Muscle of leg (tissue), 11 donors: ENCODE results near the gene ZFAND3. TPM values are rescaled to one million over a fixed set of nuclear protein-coding genes. Genes with fewer than 3 reads are reported as not detected.

Experiments
- DNase-seq: peaks from one replicate; pipeline ENCODE4 v3.0.0; 2013
- H3K27ac ChIP-seq: one replicate; pipeline ENCODE4 v1.5.1; 2013; ENCODE audit warnings: mild to moderate bottlenecking, low read length, control low read depth
- H3K27me3 ChIP-seq: one replicate; pipeline ENCODE4 v1.6.1; 2013; ENCODE audit warnings: low read length; ENCODE audit not compliant: control insufficient read depth, insufficient read depth
- H3K36me3 ChIP-seq: one replicate; pipeline ENCODE4 v1.6.1; 2013; ENCODE audit warnings: low read length; ENCODE audit not compliant: control insufficient read depth, insufficient read depth
- H3K4me1 ChIP-seq: one replicate; pipeline ENCODE4 v1.6.1; 2013; ENCODE audit warnings: low read length; ENCODE audit not compliant: control insufficient read depth, insufficient read depth
- H3K4me3 ChIP-seq: one replicate; pipeline ENCODE4 v1.5.1; 2013; ENCODE audit warnings: low read length, control low read depth
- H3K9me3 ChIP-seq: replicated peaks from 2 replicates; pipeline ENCODE4 v1.6.1; 2013; ENCODE audit warnings: low read depth, low read length; ENCODE audit not compliant: control insufficient read depth
- WGBS: methylation state at CpG from one replicate; pipeline ENCODE4 v1.1.5; 2013; ENCODE audit warnings: missing lambda C conversion rate; ENCODE audit not compliant: insufficient coverage; 5-methylcytosine and 5-hydroxymethylcytosine counted together
- polyA plus RNA-seq, 8 donors: library from polyadenylated mRNA; unstranded; fragments of 120-200 nt; gene quantifications; one replicate each; pipeline versions ENCODE4 v1.2.1 to v1.2.3, GENCODE V29; 2013; ENCODE audit warnings: inconsistent platforms in 1 of 8, low replicate concordance in 1 of 8; ENCODE audit not compliant: insufficient read length in 8 of 8, insufficient read depth in 1 of 8
- total RNA-seq: library from RNA; stranded (reverse); fragments of 120-200 nt; gene quantifications from one replicate; pipeline ENCODE4 v1.2.4, GENCODE V29; 2013

The ZFAND3 gene
- total and polyA plus RNA-seq, 9 donors: 13.8 to 92.1 (median 83.8) TPM

GRCh38 chr6:38160831-38161230 lies 341.3 kb downstream of the ZFAND3 start:
- no peak overlapping the region for H3K4me3 ChIP-seq
- H3K36me3 ChIP-seq: peaks cover 9% of the 10 kb centered on the region
- no peaks in the 10 kb centered on the region for H3K9me3 ChIP-seq
- H3K4me1 ChIP-seq: no peaks in the 10 kb centered on the region
- no peaks in the 10 kb centered on the region for H3K27me3 ChIP-seq
- DNase-seq: no peak
- 96% methylated on average over 25 of the region's 25 CpGs for WGBS
- H3K27ac ChIP-seq: no peak overlapping the region

DNA sequence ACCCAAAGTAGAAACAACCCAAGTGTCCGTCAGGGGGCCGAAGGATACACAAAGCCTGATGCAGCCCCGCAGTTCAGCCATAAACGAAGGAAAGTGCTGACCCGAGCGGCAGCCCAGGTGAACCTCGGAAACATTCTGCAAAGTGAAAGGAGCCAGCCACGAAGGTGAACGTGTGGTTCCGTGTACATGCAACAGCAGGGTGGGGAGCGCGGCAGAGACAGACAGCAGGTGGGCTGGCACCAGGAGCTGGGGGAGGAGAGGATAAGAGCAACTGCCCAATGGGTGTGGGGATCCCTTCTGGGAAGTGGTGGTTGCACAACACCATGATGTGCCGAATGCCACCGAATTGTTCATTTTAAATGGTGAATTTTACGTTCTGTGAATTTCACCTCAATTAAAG lies 341.8 kb downstream of the ZFAND3 start:
- H3K9me3 ChIP-seq: no peaks in the 10 kb centered on the region
- no peak overlapping the region for H3K27ac ChIP-seq
- no peaks in the 10 kb centered on the region for H3K27me3 ChIP-seq
- H3K4me1 ChIP-seq: no peaks in the 10 kb centered on the region
- no peak for DNase-seq
- peaks cover 9% of the 10 kb centered on the region for H3K36me3 ChIP-seq
- 94% methylated on average over 12 of the region's 15 CpGs for WGBS
- no peak overlapping the region for H3K4me3 ChIP-seq

DNA sequence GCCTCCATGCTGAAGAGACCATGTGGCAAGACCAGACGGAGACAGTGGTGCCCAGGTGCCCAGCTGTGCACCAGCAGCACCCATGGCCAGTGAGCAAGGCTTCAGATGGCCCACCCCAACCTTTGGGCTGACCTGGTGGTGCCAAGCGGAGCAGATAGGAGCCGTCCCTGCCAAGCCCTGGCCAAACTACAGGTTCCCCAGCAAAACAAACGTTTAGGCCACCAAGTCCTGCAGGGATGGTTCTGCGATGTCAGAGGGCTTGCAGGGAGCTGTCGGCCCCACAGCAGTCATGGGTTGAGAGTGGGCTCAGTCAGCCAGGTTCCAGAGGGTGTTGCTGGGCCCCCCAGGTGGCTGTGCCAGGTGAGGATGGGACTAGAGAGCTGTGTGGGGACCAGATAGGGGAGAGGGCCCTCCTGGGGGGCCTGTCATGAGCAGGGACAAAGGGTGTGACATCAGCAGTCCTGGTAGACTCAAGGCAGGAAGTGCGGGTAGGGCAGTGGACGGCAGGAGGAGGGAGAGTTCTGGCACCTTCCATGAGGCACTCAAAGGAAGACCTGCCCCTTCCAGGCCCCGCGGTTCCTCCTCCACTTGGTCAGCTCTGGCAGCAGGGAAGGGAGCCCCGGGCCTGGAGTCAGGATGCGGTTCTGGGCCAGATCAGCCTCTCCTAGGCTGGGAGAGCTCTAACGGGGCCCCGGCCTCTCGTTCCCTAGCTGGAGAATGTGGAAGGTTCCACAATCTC lies 342.4 kb downstream of the ZFAND3 start:
- Histone ChIP-seq H3K27me3 (no peaks in the 10 kb centered on the region), H3K4me3 (no peak overlapping the region)
- DNase-seq: no peak

DNA sequence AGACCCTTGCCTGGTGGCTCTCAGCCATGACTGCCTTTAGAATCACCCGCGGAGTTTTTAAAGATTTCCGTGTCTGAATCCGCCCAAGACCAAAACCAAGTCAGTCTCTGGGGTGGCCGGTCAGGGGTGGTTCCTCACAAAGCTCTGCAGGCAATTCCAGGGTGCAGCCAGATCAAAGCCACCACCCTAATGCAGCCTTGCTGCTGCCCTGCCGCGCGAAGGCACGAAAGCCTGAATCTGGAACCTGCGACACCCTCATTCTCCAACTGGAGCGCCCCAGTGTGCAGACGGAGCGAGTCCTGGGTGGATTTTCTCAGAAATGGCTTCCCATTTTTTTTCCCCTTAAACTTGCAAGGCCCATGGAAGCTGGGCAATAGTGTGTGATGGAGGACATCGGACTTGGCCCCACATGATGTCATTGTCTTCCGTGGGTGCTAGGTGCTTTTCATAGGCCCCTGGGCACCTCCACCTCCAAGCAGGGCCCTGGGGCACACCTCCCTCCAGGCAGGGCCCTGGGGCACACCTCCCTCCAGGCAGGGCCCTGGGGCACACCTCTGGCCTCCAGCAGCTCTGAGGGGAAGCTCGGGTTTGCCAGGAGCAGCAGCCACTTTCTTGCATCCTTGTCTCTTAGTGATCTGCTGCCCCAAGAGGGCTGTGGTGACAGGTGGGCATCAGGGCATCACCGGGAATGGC lies 343.1 kb downstream of the ZFAND3 start:
- 93% methylated on average over 13 of the region's 17 CpGs for WGBS
- peaks cover 9% of the 10 kb centered on the region for H3K36me3 ChIP-seq
- H3K9me3 ChIP-seq: no peaks in the 10 kb centered on the region
- peaks cover 2% of the 10 kb centered on the region for H3K4me1 ChIP-seq
- DNase-seq: no peak
- H3K27ac ChIP-seq: no peak overlapping the region
- no peak overlapping the region for H3K4me3 ChIP-seq
- H3K27me3 ChIP-seq: no peaks in the 10 kb centered on the region

More for the DNA sequence above, 342.4 kb downstream of the ZFAND3 start:
- Histone ChIP-seq H3K36me3 (peaks cover 9% of the 10 kb centered on the region), H3K27ac (no peak overlapping the region), H3K9me3 (no peaks in the 10 kb centered on the region), H3K4me1 (no peaks in the 10 kb centered on the region)
- WGBS: 83% methylated on average over 14 of the region's 15 CpGs

DNA sequence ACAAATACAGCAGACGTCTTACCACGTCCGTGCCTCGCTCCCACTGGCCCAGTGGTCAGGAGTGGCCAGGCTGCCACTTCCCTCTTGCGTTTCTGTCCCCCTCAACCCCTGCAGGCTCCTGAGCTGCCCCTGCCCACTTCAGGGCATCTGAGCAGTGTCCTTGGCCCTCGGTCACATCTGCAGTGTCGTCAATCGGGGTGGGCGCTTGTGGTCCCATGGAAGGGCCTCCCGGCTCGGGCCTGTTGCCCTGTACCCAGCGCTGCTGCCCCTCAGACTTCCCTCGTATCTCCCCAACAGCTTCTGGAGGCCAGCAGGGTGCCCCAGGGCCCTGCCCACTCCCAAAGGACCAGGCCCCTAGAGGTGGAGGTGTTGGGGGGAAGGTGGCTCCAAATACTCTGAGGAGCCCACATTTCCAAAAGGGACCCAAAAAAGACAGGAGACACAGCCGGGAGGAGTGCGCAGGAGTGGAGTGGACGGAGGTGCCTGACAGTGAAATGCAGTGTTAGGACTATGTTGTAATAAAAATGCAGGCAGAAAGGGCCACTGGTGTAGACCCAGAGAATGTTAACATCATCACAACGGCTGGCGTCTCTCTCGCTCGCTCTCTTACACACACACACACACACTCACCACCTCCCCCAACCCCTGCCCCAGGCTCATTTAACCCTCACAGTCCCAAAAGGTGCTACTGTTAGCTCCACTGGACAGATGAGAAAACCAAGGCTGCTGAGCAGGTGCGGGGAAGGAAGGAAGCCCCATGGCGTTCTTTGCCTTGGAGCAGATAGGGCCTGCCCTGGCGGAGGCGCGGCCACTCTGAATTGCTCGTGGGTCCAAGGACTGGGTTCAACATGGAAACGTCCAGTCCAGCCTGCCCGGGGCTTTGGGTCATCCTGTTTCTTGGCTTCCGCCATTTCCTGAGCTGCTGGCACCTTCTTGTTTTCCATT lies 343.9 kb downstream of the ZFAND3 start:
- Histone ChIP-seq H3K4me1 (peaks cover 11% of the 10 kb centered on the region), H3K4me3 (no peak overlapping the region), H3K36me3 (peaks cover 9% of the 10 kb centered on the region), H3K27ac (no peak overlapping the region), H3K27me3 (no peaks in the 10 kb centered on the region), H3K9me3 (no peaks in the 10 kb centered on the region)
- no peak for DNase-seq
- 74% methylated on average over 21 of the region's 29 CpGs for WGBS

DNA sequence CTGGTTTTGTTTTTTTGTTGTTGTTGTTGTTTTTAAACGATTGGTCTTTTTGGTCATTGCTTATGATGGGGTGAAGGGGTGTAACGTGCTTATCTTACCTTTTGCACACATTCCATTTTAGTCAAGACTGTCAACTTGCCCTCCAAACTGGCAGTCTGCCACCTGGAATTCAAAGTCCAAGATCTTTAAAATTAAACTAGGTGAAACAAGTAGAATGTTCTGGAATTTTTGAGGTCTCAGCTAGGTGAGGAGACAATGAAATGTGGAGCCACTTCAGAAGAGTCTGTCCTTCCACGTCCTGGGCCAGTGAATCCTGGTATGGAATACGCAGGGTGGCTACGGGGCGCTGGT lies 344.6 kb downstream of the ZFAND3 start:
- peaks cover 8% of the 10 kb centered on the region for H3K36me3 ChIP-seq
- DNase-seq: no peak
- no peaks in the 10 kb centered on the region for H3K27me3 ChIP-seq
- no peaks in the 10 kb centered on the region for H3K9me3 ChIP-seq
- 96% methylated on average over 4 of the region's 6 CpGs for WGBS
- H3K27ac ChIP-seq: no peak overlapping the region
- no peak overlapping the region for H3K4me3 ChIP-seq
- peaks cover 17% of the 10 kb centered on the region for H3K4me1 ChIP-seq

DNA sequence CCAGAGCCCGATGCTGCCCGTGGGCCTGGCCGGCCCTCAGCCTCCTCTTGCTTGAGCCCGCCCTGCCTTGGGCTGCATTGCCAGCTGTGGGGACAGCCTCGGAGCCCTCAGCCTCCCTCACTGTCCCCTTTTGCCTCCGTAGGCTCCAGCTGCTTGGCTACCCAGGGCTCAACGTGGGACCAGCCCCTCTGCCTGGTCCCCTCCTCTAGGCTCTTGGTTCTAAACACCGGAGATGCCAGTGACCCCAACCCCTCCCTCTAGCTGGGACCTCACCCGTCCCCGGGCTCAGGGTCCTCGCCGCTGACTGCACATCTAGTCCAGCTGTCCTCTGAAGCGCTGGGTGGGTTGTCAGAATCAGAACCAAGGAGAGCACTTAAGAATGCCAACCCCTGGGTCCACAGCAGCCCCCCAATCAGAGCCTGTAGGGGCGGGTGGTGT lies 345.2 kb downstream of the ZFAND3 start:
- DNase-seq: no peak
- H3K27ac ChIP-seq: no peak overlapping the region
- H3K27me3 ChIP-seq: no peaks in the 10 kb centered on the region
- no peak overlapping the region for H3K4me3 ChIP-seq
- H3K9me3 ChIP-seq: no peaks in the 10 kb centered on the region
- peaks cover 20% of the 10 kb centered on the region for H3K4me1 ChIP-seq
- 87% methylated on average over 7 of the region's 14 CpGs for WGBS
- H3K36me3 ChIP-seq: peaks cover 5% of the 10 kb centered on the region

DNA sequence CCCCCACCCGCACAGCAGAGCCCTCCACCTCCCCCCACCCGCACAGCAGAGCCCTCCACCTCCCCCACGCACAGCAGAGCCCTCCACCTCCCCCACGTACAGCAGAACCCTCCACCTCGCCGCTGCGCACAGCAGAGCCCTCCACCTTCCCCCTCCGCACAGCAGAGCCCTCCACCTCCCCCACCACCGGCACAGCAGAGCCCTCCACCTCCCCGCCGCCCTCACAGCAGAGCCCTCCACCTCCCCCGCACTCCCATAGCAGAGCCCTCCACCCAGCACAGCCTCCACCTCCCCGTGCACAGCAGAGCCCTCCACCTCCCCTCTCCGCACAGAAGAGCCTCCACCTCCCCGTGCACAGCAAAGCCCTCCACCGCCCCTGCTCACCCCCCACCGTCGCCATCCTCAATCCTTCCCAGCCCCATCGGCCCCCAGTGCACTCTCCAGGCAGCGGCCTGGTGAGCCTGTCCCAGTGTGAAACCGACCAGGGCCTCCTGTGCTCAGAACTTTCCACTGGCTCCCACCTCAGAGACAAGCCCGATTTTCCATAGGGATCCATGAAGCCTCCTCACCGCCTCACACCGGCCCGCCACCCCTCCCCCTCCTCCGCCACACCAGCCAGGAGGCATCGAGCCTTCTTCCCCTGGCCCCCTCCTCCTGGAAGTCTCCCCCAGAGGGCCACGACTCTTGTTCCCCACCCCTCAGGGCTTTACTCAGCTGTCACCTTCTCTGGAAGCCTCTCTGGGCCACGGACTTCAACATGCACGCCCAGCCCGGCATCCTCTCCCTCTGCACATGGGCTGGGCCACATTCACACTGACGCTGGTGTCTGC lies 347.1 kb downstream of the ZFAND3 start:
- no peaks in the 10 kb centered on the region for H3K36me3 ChIP-seq
- WGBS: 68% methylated on average over 19 of the region's 32 CpGs
- DNase-seq: no peak
- no peak overlapping the region for H3K4me3 ChIP-seq
- no peak overlapping the region for H3K27ac ChIP-seq
- H3K27me3 ChIP-seq: no peaks in the 10 kb centered on the region
- H3K9me3 ChIP-seq: no peaks in the 10 kb centered on the region
- peaks cover 25% of the 10 kb centered on the region for H3K4me1 ChIP-seq

DNA sequence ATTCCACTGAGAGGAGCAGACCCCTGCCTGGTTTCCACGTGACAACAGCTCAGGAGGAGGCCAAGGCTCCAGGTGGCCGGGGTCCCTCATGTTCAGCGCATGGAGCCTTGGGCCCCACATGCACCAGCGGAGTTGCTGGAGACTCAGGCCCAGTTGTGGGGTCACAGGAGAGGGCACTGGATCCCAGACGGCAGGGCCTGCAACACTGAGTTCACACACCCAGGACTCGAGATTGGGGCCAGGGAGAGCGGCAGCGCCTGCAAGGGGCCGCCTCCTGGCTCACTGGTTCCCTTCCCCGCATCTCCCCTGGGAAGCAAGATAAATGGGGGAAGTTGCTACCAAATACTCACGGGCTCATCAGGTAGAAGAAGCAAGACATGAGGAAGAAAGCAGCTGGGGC lies 348.1 kb downstream of the ZFAND3 start:
- no peak for DNase-seq
- Histone ChIP-seq H3K4me3 (no peak overlapping the region), H3K9me3 (no peaks in the 10 kb centered on the region), H3K27me3 (no peaks in the 10 kb centered on the region), H3K36me3 (no peaks in the 10 kb centered on the region), H3K27ac (no peak overlapping the region), H3K4me1 (peaks cover 25% of the 10 kb centered on the region)
- 66% methylated on average over 10 of the region's 11 CpGs for WGBS
